Measurements from ENCODE around the gene GXYLT1.

DNA sequence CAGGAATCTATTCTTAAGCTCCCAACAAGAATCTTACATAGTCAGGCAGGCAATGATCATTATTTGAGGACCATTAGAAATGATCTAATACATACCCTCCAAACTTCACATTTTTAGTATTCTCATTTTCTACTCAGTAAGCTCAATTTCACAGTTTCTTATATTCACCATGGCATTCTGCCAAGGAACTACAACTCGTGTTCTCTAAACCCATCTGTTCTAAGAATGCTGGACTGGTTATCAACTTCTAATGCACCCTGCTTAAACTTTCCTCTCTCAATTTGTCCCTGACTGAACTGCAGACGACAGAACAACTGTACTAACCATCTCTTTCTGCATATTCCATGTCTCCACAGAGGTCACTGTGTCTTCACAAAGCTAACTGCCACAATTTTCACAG is 58.6 kb downstream of the GXYLT1 start:
- TF ChIP-seq CTCF (IDR thresholded peaks at IDR 0.05): no peak
- TF ChIP-seq POLR2A (IDR thresholded peaks at IDR 0.05): no peak
